ENCODE results near the gene CDC45.

Gene CDC45

DNA sequence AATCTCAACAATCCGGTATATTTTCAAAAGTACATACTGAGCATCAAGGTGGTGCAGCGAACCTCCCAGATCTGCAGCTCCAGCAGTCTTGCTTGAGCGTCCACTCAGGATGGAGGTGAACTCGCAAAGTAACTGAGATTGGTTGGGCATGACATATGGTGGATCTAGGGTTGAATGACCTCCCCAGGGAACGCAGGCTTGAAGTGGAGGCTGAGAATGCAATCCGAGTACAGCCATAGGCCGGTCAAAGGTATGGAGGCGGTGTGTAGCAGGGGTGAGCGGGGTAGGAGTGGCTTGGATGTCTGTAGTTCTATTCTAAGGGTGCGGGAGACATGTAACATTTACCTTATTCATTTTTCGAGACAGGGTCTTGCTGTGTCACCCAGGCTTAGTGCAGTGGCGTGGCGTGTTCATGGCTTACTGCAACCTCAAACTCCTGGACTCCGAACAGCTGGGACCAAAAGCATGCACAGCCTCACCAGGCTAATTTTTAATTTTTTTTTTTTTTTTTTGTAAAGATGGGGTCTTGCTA is 31.6 kb upstream of the CDC45 start:
- DNase-seq, result peak; percentile 69

DNA sequence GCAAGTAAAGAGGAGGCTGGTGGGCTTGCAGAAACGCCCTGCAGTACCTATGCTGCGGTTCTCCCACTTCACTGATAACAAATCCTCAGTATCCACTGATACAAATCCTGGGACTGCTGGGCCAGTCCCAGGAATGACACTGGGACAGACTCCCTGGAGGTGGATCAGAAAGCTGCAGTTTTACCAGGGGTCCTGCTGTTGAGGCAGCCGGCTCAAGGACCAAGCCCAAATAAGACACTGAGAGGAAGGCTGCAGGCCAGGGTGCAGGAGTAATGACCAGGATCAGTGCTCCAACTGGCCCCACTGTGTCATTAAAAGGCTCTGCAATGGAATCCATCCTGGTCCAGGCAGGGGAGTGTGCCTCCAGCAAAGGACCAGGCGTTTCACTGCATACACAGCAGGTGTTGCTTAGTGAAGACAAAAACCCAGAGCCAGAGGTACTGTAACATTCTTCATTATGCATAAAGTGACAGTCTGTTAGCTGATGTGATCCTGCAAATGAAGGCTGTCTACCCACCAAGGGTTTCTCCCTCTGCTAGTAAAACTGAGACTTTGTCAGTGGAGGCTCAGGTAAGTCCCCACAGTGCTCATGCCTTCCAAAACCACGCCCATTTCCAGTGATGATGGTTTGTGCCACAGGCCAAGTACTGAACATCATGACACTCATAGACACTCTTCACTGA is 30.8 kb upstream of the CDC45 start:
- DNase-seq, result no peak

DNA sequence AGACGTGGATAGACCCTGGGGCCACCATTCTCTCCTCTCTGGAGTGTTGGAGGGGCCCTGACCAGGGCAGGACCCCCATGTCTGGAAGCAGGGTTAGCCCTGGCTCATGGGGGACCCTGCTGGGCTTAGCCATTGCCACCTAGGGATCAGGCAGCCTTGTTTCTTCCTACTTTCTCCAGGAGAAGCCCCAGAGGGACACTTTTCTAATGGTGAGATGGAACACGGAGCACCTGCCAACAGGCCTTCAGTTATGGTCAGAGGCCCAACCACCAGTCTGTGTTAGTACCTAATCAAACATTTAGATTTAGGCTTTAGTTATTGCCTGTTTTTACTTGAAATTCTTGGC is 30.3 kb upstream of the CDC45 start:
- no peak for DNase-seq

DNA sequence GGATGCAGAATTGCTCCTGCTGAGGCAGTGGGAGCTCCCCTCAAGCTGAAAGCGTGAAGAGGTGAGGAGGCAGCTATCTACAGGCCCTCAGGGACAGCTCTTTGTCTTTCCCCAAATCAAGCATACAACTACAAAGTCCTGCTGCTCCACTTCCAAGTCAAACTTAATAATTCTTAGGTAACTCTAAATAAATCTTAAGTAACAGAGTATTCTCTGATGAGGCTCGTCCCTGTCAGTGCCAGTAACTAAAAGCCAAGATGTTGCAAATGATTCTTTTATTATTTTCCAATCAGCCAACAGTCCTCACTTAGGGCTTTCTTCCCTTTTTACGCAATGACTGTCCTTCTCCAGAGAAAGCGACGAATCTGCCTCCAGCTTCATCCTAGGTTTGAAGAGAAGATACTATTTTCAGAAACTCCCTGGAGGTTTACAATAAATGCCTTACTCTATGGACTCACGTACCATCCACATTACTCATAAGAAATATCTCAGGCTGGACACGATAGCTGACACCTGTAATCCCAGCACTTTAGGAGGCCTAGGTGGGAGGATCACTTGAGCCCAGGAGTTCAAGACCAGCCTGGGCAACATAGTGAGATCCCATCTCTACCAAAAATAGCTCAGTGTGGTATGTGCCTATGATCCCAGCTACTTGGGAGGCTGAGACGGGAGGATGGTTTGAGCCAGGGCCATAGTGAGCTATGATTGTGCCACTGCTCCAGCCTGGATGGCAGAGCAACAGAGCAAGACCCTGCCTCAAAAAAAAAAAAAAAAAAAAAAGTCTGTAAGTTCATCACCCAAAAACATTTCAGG is 29.2 kb upstream of the CDC45 start:
- no peak for DNase-seq

DNA sequence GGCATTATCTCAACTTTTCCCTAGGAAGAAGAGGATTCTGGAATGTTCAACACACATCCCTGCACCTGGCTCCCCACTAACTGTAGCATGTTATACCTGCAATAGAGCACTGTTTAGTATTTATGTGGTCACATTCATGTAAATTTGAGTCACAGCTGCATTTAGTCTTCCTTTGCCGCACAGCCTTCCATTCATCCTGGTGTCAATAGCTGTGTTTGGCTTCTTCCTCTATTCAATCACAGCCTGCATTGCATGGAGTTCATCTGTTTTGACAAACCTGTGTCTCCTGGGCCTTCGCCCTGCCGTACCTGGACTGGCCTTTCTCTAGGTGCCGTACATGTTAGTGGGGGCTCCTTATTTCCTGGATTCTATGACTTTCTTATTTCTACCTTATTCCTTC is 28.1 kb upstream of the CDC45 start:
- DNase-seq, result no peak

DNA sequence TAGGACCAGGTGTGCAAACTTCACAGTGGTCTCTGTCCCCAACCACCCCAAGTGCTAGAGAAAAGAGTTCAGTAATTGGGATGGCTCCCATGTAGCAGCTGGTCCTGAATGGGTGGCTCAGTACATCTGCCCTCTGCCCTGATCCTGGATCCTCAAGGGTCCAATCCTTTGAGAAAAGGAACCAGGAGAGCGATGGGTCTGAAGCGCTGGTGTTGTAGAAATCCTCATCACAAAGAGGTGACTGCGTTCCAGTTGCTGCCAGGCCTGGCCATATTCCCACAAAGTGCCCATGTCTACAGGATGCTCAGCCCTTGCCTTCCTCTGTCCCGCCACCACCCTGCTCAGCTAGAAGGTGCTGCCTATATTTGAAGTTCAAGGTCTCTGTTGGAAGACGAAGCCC is 26.0 kb upstream of the CDC45 start:
- DNase-seq, result no peak

DNA sequence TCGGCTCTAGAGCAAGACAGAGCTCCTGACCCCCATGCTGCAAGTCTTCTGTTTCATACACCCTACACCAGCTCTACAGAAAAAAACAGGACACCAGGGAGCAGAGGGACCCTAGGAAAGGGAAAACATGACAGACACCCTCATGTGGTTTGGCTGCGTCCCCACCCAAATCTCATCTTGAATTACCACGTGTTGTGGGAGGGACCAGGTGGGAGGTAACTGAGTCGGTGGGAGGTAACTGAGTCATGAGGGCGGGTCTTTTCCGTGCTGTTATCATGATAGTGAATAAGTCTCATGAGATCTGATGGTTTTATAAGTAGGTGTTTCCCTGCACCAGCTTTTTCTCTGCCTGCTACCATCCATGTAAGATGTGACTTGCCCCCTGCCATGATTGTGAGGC is 25.6 kb upstream of the CDC45 start:
- DNase-seq, result no peak

DNA sequence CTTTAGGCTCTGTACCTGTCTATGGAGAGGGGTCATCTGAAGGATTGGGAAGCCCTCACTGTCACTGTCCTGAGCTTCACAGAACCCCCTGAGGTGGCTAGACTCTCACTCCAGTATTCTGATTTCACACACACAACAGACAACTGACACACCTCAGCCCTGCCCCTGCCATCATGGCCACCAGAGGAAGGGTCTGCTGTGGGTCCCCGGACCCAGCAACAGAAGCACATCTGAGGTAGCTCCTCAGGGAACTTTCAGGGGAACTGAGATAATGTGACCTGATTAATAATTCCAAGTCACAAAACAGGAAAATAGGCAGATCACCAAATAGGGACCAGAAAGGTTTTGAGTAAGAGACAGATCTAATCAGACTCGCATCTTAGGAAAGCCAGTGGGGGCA is 24.7 kb upstream of the CDC45 start:
- no peak for DNase-seq

DNA sequence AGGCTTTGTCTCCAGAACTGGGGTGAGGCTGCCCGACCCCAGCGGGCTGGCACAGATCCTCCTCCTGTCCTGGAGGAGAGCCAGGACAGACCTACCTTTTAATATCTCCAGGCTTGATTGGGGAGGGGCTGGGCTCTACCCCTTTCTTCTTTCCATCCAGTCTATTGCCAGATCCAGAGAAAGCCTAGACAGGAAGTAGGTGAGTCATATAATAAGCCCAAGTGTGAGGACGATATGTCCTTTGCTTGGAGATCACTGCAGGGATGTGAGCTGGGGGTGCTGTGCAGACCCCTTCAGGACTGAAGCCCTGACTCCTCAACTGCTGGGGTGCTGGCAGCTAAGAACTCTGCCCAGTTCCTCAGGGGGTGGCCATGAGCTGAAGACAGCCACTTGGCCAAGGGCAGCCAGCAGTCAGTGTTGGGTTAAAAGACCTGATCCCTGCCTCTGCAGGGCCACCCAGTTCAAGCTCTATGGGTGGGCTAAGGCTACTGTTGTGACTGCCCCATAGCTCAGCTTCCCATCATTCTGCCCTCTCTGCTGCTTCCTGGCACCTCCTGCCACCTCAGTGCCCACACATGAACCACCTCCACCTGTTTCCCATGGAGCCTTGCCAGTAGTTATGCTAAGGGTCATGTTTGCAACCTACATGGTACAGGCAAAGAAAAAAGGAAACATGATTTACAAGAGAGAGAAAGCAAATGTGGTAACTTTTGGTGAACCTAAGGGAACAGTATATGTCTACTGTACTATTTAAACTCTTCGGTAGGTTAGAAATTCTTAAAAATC is 23.9 kb upstream of the CDC45 start:
- DNase-seq, result no peak

DNA sequence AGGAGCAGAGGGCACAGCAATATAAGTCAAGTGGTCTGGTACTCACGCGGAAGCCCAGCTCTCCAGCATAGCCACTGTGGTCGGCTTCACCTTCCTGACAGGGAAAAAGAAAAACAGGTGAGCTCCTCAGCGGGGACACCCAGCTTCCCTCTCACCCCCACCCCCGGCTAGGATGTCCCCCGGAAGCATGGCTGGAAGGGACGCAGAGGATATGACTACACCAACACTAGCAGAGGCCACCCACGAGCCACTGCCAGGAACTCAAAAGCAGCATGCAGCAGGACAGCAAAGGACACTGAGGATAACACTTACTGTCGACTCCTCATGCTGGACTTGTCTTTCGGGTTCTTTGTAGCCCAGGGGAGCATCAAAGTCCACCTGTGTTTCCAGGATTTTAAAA is 23.2 kb upstream of the CDC45 start:
- DNase-seq, result no peak

DNA sequence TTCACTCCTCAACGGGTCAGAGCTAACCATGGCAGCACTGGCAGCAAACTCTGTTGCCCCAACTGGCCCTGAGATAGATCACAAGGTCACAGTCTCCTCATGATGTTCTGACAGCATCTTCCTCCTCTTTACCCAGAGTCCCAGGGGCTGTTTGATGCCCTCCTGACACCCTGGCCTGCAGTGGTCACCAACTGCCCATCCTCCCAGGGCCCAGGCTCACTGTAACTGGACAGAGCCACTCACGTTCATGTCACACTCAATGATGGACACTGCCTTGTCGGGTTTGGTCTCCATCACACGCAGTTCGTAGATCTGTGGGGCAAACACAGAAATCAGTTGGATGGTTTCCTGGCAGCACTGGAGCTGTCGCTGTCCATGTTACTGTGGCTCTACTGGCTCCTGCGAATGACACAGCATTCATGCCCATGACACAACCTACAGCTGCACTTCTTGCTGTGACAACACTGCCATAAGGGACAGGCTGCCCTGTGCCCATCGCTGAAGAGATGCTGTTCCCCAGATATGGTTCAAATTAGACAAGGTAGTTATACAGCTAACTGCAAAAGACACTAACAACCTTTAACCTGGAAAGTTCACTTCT is 21.8 kb upstream of the CDC45 start:
- no peak for DNase-seq

DNA sequence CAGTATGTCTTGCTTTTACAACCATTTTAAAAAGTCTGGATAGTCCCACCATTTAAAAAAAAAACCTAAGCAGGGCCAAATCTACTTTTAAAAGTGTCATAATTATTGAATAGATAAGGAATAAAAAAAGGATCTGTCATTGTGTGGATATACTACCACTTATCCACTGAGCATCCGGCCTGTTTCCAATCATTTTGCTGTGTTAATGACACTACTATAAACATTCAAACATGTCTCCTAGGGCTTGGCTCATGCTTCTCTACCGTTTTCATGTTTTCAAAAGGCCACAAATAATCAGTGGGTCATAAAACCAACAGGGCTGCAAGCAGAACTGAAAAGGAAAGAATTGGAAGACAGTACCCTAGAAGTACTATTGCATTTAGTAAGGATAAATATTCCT is 19.7 kb upstream of the CDC45 start:
- DNase-seq, result no peak

DNA sequence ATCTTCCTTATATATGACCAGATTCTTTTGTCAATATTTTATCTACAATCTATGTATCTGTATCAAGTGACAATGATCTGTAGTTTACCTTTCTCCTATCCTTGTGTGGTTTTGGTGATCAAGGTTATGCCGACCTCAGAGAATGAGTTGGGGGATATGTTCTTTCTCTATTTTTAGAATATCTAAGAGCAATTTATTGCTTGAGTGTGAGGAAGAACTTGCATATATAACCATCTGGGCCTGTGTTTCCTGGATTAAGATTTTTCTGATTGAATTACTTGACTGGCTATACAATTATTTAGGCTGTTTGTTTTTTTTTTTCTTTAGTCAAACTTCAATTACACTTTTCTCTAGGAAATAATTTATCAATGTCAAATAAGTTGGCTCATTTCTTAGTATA is 18.2 kb upstream of the CDC45 start:
- no peak for DNase-seq

DNA sequence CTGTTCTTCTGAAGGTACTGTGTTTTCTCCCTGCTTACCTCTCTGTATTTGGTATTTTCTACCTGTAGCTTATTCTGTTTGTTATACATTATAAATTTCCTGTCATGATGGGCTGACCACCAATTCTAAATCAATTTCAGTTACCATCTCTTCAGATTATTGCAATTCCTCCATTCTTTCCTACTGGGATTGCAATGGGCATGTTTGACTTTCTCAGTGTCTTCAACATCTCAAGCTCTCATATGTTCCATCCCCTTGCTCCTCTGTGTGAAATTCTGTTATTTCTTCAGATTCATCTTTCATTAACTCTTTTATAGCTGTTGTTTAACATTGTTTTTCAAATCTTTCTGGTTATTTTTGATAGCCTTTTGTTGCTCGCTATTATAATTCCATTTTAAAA is 16.7 kb upstream of the CDC45 start:
- DNase-seq, result no peak

DNA sequence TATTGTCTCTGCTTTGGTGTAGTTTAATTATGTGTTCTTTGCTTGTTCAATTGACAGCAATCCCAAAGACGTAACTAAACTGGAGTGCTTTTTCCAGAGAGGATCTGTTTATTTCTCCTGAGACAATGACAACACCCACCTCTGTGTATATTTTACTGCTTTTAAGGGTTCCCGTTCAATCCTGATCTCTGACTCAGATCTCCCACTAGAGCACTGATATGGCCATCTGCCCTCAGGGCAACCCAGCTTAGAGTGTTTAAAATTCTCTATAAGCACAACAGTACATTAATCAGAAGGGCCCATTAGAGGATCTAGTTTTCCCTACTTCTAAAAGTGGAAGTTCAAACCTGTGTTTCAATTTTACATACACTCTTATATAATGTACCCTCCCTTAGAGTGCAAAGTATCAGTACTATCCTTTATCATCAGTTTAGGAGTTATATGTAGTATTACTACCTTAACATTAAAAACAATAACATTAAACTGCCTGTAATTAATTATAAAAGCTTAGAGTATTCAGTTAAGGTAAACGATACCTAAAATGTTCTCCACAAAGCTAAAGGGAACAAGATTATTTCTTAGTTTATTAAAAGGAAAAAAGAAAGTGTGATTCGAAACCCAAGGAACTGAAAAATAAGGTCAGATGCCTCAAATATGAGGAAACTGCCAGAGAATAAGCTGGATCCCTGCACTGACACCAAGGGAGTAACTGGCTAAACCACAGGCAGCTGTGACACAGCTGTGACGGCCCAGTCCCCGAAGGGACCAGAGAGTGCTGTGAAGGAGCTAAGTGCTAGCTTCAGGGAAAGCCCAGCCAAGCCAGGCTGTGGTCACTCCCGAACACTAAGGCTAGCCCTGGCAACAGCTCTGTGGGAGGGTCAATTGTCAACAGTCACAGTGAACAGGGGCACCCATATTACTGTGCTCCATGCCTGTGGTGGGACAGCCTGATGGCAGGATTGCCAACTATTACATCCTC is 15.9 kb upstream of the CDC45 start:
- DNase-seq, result no peak

DNA sequence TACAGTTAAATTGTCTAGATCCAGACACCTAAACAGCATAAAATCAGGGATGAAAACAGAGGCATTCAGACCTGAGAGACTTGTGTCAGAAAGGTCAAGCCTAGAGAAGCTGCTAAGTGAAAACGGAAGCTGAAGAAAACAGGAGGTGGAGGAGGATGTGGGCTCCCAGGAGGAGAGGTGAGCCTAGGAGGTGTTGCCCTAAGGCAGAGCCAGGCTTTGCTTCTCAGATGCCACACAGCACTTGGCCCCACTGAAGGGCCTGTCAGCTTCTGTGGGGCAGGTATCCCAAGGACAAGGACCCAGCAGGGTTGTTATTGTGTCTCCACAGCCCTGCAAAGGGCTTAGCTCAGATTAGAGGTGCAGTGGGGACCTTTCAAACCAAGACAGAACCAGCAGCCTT is 15.2 kb upstream of the CDC45 start:
- DNase-seq, result no peak

DNA sequence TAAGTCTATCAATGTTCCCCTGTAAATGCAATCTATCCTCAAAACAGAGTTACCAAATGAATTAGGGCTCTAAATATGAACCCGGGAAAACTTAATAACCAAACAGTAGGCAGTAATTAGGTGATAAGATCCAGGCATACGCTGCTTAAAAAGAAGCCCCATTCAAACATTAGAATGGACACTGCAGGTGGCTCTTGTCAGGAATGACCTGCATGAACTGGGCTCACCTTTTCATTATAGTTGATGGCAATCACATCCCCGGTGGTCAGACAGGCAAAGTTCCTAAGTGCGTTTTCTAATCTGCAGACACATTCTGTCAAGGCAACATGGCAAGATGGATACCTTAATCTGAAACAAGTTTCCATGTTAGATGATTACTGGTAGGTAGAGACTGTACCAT is 14.7 kb upstream of the CDC45 start:
- DNase-seq, result no peak

DNA sequence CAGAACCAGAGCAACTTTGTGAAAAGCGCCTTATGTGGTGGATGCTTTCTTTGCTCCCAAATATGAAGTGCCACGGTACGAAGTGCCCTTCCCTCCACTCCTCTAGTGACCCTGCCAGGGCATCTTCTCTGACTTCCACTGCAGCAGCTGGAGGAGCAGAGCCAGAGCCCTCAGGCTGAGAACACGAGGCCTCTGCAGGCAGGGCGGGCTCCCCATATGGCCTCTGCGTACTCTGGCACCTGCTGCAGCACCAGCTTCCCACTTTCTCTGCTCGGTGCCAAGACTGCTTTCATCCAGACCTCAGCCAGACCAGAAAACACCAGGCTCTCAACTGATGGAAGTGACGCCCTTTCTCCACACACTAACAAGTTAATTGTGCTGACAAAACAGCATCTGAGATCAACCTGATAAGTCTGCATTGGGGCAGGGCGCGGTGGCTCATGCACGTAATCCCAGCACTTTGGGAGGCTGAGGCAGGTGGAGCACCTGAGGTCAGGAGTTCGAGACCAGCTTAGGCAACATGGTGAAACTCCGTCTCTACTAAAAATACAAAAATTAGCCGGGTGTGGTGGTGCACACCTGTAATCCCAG is 13.5 kb upstream of the CDC45 start:
- no peak for DNase-seq

DNA sequence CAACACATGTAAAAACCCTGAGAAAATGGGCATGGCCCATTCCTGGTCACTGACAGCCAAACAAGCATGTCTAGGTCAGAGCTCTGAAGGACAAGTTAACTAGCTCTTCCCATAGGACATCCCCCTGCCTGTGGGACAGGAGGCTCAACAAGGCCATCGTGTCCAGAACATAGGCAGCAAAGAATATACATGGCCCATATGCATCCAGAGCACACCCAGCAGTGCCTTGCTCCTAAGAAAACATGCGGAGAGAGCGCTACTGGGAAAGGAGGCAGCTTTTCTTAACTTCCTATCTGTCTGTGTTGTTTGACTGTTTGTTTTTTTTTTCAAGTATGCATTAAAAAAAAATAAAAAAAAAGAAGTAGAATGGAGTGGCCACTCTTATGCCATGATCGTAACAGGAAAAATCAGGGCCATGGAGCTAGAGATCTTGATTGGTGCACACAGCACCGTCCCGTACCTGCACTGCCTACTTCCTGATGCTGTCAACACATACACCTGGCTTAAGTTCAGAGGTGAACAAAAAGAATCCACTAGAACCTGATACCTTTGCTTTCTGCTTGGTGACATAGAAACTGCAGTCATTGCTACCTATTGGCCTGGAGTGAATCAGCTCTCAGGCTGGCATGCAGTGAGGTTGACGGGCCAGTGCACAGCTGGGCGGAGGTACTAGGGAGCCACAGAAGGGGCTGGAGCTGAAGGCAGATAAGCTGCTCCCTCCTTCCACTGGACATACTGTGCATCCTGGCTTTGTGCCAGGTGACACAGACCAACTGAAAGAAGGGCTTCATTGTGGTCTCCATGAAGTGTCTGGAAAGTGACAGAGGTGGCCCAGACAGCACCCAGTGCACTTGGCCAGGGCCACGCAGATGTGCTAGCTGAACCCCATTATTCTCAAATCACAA is 12.6 kb upstream of the CDC45 start:
- DNase-seq, result no peak

DNA sequence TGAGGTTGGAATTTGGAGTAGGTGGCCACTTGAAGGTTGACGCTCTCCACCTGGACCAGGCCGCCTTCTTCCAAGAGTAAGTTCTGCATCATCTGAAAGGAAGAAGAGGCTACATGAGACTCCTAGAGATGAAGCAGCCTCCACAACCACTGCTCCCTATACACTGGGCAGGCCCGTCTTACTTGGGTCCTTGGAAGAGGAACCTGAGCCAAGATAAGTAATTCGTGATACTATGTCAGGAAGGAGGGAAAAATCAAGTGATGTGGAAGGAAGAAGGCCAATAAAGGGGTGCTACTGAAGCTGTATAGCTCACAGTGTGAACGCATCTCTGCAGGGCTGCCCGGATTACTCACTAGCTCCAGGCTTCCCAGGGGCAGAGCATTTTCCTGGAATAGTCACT is 11.8 kb upstream of the CDC45 start:
- no peak for DNase-seq

DNA sequence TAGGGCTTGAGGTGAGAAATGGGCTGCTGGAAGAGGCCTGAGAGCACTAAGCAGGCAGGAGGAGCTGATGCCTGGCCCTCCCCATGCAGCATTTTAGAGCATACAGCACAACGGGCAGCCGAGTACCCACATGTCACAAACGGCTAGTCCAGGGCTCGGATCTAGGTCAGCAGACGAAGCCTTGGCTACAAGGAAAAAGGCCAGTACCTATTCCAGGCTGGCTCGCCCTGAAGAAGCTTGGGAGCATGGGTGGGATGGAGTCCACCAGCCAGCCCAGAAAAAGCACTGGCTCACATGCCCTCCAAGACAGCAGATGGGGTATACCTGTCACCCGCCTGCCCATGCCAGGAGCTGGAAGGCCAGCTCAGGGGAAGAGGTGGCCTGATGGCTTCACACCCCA is 10.3 kb upstream of the CDC45 start:
- no peak for DNase-seq
